Panc1 (cell line): ENCODE data around the gene TMEM164.

Experiments
- CTCF ChIP-seq: fragments of 450-650 bp; IDR thresholded peaks from 2 replicates; pipeline ENCODE4 v1.5.1; 2017; ENCODE audit warnings: mild to moderate bottlenecking
- POLR2AphosphoS5 ChIP-seq: IDR thresholded peaks from 2 replicates; pipeline ENCODE4 v1.6.1; 2012; ENCODE audit warnings: mild to moderate bottlenecking, low read depth, low read length, moderate library complexity
- REST ChIP-seq, 2 experiments: IDR thresholded peaks; 2 replicates each; pipeline ENCODE4 v1.6.1; 2011 to 2012; ENCODE audit warnings: low read depth in 2 of 2, control low read depth in 1 of 2, low read length in 1 of 2, mild to moderate bottlenecking in 1 of 2, moderate library complexity in 1 of 2; ENCODE audit not compliant: insufficient read depth in 1 of 2
- SIN3A ChIP-seq: IDR thresholded peaks from 2 replicates; pipeline ENCODE4 v1.6.1; 2012; ENCODE audit warnings: low read depth, mild to moderate bottlenecking, low read length, moderate library complexity, borderline replicate concordance; ENCODE audit not compliant: insufficient read depth
- TCF7L2 ChIP-seq: IDR thresholded peaks from 2 replicates; pipeline ENCODE4 v1.6.1; 2011; ENCODE audit warnings: mild to moderate bottlenecking, low read depth, low read length, inconsistent platforms

GRCh38 chrX:110156167-110156754 is 153.3 kb downstream of the TMEM164 start:
- TF ChIP-seq CTCF (peak; percentile 67), SIN3A (no peak), POLR2AphosphoS5 (no peak), TCF7L2 (no peak), REST (IDR thresholded peaks at IDR 0.05; ENCODE audit: insufficient read depth in 1 of 2, low read depth in 2 of 2, low read length in 1 of 2) (no peak)
